Neural progenitor cell (in vitro differentiated cells): Measurements from ENCODE around the gene ERBIN. TPM values are rescaled to one million over a fixed set of nuclear protein-coding genes. Genes with fewer than 3 reads are reported as not detected.
"Not testable (repeated sequence)": the region's sequence is repeated elsewhere in the genome, so short reads cannot be mapped to it uniquely, and the experiment has no call there.

ENCODE experiments used
- DNase-seq: peaks from one replicate; pipeline ENCODE4 v3.0.0-alpha.2; 2016; ENCODE audit warnings: low spot score
- H2AFZ ChIP-seq: fragments of 200-600 bp; sonication (generic); replicated peaks from 2 replicates; pipeline ENCODE4 v1.6.1; 2016; ENCODE audit warnings: antibody characterized with exemption
- H3F3A ChIP-seq: fragments of 200-600 bp; sonication (generic); 2 replicates; pipeline ENCODE4 v1.6.1; 2016; ENCODE audit warnings: antibody characterized with exemption, low read depth
- H3K27ac ChIP-seq: fragments of 200-600 bp; sonication (generic); 2 replicates; pipeline ENCODE4 v1.5.1; 2016; ENCODE audit warnings: mild to moderate bottlenecking
- H3K27me3 ChIP-seq: fragments of 200-600 bp; sonication (generic); 2 replicates; pipeline ENCODE4 v1.6.1; 2016; ENCODE audit warnings: mild to moderate bottlenecking, moderate library complexity
- H3K36me3 ChIP-seq: fragments of 200-600 bp; sonication (generic); 2 replicates; pipeline ENCODE4 v1.5.1; 2016
- H3K4me1 ChIP-seq: fragments of 200-600 bp; sonication (generic); 2 replicates; pipeline ENCODE4 v1.6.1; 2016; ENCODE audit warnings: mixed run types
- H3K4me2 ChIP-seq: fragments of 200-600 bp; sonication (generic); 2 replicates; pipeline ENCODE4 v1.6.1; 2016
- H3K4me3 ChIP-seq: fragments of 200-600 bp; sonication (generic); 2 replicates; pipeline ENCODE4 v1.5.1; 2016
- H3K79me2 ChIP-seq: fragments of 200-600 bp; sonication (generic); 2 replicates; pipeline ENCODE4 v1.6.1; 2016; ENCODE audit warnings: low read depth
- H3K9ac ChIP-seq: fragments of 200-600 bp; sonication (generic); 2 replicates; pipeline ENCODE4 v1.6.1; 2016
- H3K9me3 ChIP-seq: fragments of 200-600 bp; sonication (generic); 2 replicates; pipeline ENCODE4 v1.5.1; 2016; ENCODE audit warnings: low read depth
- H4K20me1 ChIP-seq: fragments of 200-600 bp; sonication (generic); 2 replicates; pipeline ENCODE4 v1.6.1; 2016; ENCODE audit warnings: low read depth
- H3K27ac Mint-ChIP-seq: 3 replicates; pipeline ENCODE4 v1.8.0; 2021; ENCODE audit warnings: mixed read lengths
- H3K27me3 Mint-ChIP-seq: 2 replicates; pipeline ENCODE4 v1.8.0; 2022; ENCODE audit warnings: low read depth, mild to moderate bottlenecking, inconsistent platforms, moderate library complexity, mixed read lengths; ENCODE audit not compliant: insufficient read depth
- H3K36me3 Mint-ChIP-seq: 3 replicates; pipeline ENCODE4 v1.8.0; 2021; ENCODE audit warnings: mixed read lengths
- H3K4me1 Mint-ChIP-seq: 3 replicates; pipeline ENCODE4 v1.8.0; 2021; ENCODE audit warnings: mixed read lengths
- H3K4me3 Mint-ChIP-seq: 3 replicates; pipeline ENCODE4 v1.8.0; 2021; ENCODE audit warnings: mild to moderate bottlenecking, moderate library complexity, mixed read lengths
- H3K9me3 Mint-ChIP-seq: 3 replicates; pipeline ENCODE4 v1.8.0; 2020; ENCODE audit warnings: mixed read lengths
- EZH2 ChIP-seq: fragments of 200-600 bp; sonication (generic); IDR thresholded peaks from 2 replicates; pipeline ENCODE4 v1.6.1; 2017; ENCODE audit warnings: antibody characterized with exemption, mild to moderate bottlenecking, moderate library complexity
- EZH2phosphoT487 ChIP-seq: fragments of 200-600 bp; sonication (generic); IDR thresholded peaks from 2 replicates; pipeline ENCODE4 v1.6.1; 2017; ENCODE audit warnings: antibody characterized with exemption
- total RNA-seq: library from RNA; depleted of rRNA; stranded (reverse); fragments of >200 nt; gene quantifications from 2 replicates; pipeline ENCODE4 v1.2.3, GENCODE V29; 2015; ENCODE audit warnings: low replicate concordance
- TF ChIP-seq, protein P1 (sequence below): fragments of 200-600 bp; sonication (generic); IDR thresholded peaks from 2 replicates; pipeline ENCODE4 v1.5.1; 2017; ENCODE audit warnings: antibody characterized with exemption, mild to moderate bottlenecking

Gene ERBIN
- total RNA-seq, 1 donor from 2014 or later: 77.6 TPM

GRCh38 chr5:65969539-65970393 is 43.4 kb downstream of the ERBIN start:
- H4K20me1 ChIP-seq: peaks cover 38% of the 10 kb centered on the region
- H3K27me3 Mint-ChIP-seq: peaks cover 3% of the 10 kb centered on the region
- H3K4me2 ChIP-seq: no peak overlapping the region

GRCh38 chr5:65970481-65971367 is 44.3 kb downstream of the ERBIN start:
- Histone ChIP-seq H3K27me3 (no peaks in the 10 kb centered on the region), H3F3A (no peaks in the 10 kb centered on the region), H3K4me3 (no peak overlapping the region), H3K36me3 (no peaks in the 10 kb centered on the region), H3K4me1 (no peaks in the 10 kb centered on the region), H3K9ac (no peak overlapping the region), H3K9me3 (no peaks in the 10 kb centered on the region), H4K20me1 (peaks cover 38% of the 10 kb centered on the region), H3K4me2 (no peak overlapping the region), H2AFZ (no peak overlapping the region), H3K79me2 (peaks cover 100% of the 10 kb centered on the region), H3K27ac (no peak overlapping the region)
- Mint-ChIP-seq H3K27me3 (peaks cover 3% of the 10 kb centered on the region), H3K27ac (no peak overlapping the region), H3K4me1 (peaks cover 4% of the 10 kb centered on the region), H3K4me3 (no peak overlapping the region), H3K36me3 (peaks cover 46% of the 10 kb centered on the region), H3K9me3 (peaks cover 28% of the 10 kb centered on the region)
- TF ChIP-seq, protein P1, sequence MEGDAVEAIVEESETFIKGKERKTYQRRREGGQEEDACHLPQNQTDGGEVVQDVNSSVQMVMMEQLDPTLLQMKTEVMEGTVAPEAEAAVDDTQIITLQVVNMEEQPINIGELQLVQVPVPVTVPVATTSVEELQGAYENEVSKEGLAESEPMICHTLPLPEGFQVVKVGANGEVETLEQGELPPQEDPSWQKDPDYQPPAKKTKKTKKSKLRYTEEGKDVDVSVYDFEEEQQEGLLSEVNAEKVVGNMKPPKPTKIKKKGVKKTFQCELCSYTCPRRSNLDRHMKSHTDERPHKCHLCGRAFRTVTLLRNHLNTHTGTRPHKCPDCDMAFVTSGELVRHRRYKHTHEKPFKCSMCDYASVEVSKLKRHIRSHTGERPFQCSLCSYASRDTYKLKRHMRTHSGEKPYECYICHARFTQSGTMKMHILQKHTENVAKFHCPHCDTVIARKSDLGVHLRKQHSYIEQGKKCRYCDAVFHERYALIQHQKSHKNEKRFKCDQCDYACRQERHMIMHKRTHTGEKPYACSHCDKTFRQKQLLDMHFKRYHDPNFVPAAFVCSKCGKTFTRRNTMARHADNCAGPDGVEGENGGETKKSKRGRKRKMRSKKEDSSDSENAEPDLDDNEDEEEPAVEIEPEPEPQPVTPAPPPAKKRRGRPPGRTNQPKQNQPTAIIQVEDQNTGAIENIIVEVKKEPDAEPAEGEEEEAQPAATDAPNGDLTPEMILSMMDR: no peak
- TF ChIP-seq EZH2phosphoT487 (no peak), EZH2 (no peak)
- DNase-seq: no peak

More at GRCh38 chr5:65969539-65970393, 43.4 kb downstream of the ERBIN start:
- H3K9ac ChIP-seq: no peak overlapping the region
- H3K36me3 Mint-ChIP-seq: peaks cover 46% of the 10 kb centered on the region
- peaks cover 29% of the 10 kb centered on the region for H3K9me3 Mint-ChIP-seq
- H3K27ac Mint-ChIP-seq: no peak overlapping the region
- H3K36me3 ChIP-seq: no peaks in the 10 kb centered on the region
- H3K79me2 ChIP-seq: peaks cover 100% of the 10 kb centered on the region
- no peak overlapping the region for H2AFZ ChIP-seq
- no peak overlapping the region for H3K27ac ChIP-seq
- H3K4me1 ChIP-seq: no peaks in the 10 kb centered on the region
- no peak overlapping the region for H3K4me3 Mint-ChIP-seq
- H3K9me3 ChIP-seq: no peaks in the 10 kb centered on the region
- TF ChIP-seq EZH2: no peak
- TF ChIP-seq, protein P1: no peak
- no peak for TF ChIP-seq EZH2phosphoT487
- no peaks in the 10 kb centered on the region for H3F3A ChIP-seq
- H3K4me1 Mint-ChIP-seq: peaks cover 4% of the 10 kb centered on the region
- no peaks in the 10 kb centered on the region for H3K27me3 ChIP-seq
- H3K4me3 ChIP-seq: no peak overlapping the region
- no peak for DNase-seq

DNA sequence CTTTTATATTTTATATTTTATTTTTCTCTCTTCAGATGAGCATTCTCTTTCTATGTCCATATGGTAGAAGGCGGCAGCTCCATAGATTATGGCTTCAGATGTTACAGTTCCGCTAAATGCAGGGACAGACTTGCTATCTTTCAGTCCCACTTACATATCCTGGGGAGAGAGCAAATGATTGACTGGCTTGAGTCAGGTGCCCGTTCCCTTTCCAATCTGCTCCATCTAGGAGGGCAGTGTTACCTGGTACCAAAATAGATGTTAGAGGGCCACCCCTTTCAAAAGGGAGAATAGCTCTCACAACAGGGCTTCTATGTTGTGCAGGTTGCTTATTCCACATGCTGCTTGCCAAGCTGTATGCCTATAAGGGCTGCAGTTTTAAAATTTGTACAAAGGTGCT is 45.3 kb downstream of the ERBIN start:
- DNase-seq: no peak
- Histone ChIP-seq H3K4me2 (no peak overlapping the region), H3K9me3 (no peaks in the 10 kb centered on the region), H3K79me2 (peaks cover 98% of the 10 kb centered on the region), H3F3A (no peaks in the 10 kb centered on the region), H3K27me3 (no peaks in the 10 kb centered on the region), H3K36me3 (no peaks in the 10 kb centered on the region), H3K9ac (no peak overlapping the region), H2AFZ (no peak overlapping the region), H3K27ac (no peak overlapping the region), H3K4me1 (no peaks in the 10 kb centered on the region), H3K4me3 (no peak overlapping the region), H4K20me1 (peaks cover 38% of the 10 kb centered on the region)
- TF ChIP-seq EZH2phosphoT487 (no peak), EZH2 (no peak)
- TF ChIP-seq, protein P1: no peak
- Mint-ChIP-seq H3K4me1 (peaks cover 4% of the 10 kb centered on the region), H3K27ac (no peak overlapping the region), H3K9me3 (peaks cover 32% of the 10 kb centered on the region), H3K4me3 (no peak overlapping the region), H3K36me3 (peaks cover 46% of the 10 kb centered on the region), H3K27me3 (no peaks in the 10 kb centered on the region)

GRCh38 chr5:65972896-65973295 is 46.5 kb downstream of the ERBIN start:
- H3K9me3 ChIP-seq, H3K27ac Mint-ChIP-seq, H3K27me3 ChIP-seq, DNase-seq, H3K4me2 ChIP-seq, H3K9ac ChIP-seq, H3K4me3 ChIP-seq, H3K4me1 Mint-ChIP-seq, H3K4me1 ChIP-seq, H2AFZ ChIP-seq, H3K36me3 ChIP-seq, H3K27me3 Mint-ChIP-seq, H3K27ac ChIP-seq, H3K4me3 Mint-ChIP-seq, H3F3A ChIP-seq: not testable (repeated sequence)
- Mint-ChIP-seq H3K36me3 (peaks cover 42% of the 10 kb centered on the region), H3K9me3 (peaks cover 30% of the 10 kb centered on the region)
- H4K20me1 ChIP-seq: peaks cover 30% of the 10 kb centered on the region
- peaks cover 86% of the 10 kb centered on the region for H3K79me2 ChIP-seq
